WTC11 (cell line): ENCODE data around the gene MAP4K3. TPM values are rescaled to one million over a fixed set of nuclear protein-coding genes. Genes with fewer than 3 reads are reported as not detected.

Experiments used
- ATAC-seq: fragments of 200-7000 bp; cut with Tn5 transposase; 2 replicates; pipeline ENCODE4 v1.10.0; 2021; ENCODE audit warnings: mild to moderate bottlenecking, moderate library complexity
- CTCF ChIA-PET: fragments of 300-600 bp; sonication (Branson Sonifier 250); formaldehyde crosslinking; loops from one replicate; lab custom pipeline; 2021; ENCODE audit warnings: antibody characterized with exemption; lab: Charles Lee
- POLR2A ChIA-PET: fragments of 350-600 bp; sonication (Branson Sonifier 250); formaldehyde crosslinking; loops from one replicate; lab custom pipeline; 2021; ENCODE audit warnings: antibody characterized with exemption; lab: Charles Lee
- DNase-seq: peaks from one replicate; pipeline ENCODE4 v3.0.0; 2021; ENCODE audit warnings: low spot score
- H3K27ac Mint-ChIP-seq: 2 replicates; pipeline ENCODE4 v1.8.0; 2021; ENCODE audit warnings: mixed read lengths
- H3K27me3 Mint-ChIP-seq: 2 replicates; pipeline ENCODE4 v1.8.0; 2021; ENCODE audit warnings: low read depth, mild to moderate bottlenecking, moderate library complexity, mixed read lengths
- H3K36me3 Mint-ChIP-seq: 2 replicates; pipeline ENCODE4 v1.8.0; 2021; ENCODE audit warnings: mixed read lengths
- H3K4me1 Mint-ChIP-seq: 2 replicates; pipeline ENCODE4 v1.8.0; 2022; ENCODE audit warnings: mixed read lengths
- H3K4me3 Mint-ChIP-seq: 2 replicates; pipeline ENCODE4 v1.8.0; 2021; ENCODE audit warnings: mild to moderate bottlenecking, moderate library complexity, mixed read lengths
- H3K9me3 Mint-ChIP-seq: 2 replicates; pipeline ENCODE4 v1.8.0; 2021; ENCODE audit warnings: mixed read lengths
- CBFB ChIP-seq: sonication (generic); formaldehyde crosslinking; IDR thresholded peaks from 2 replicates; pipeline ENCODE4 v1.8.1; 2022; ENCODE audit warnings: mild to moderate bottlenecking, low read depth, missing genetic modification reagents
- ETV6 ChIP-seq: sonication (generic); formaldehyde crosslinking; IDR thresholded peaks from 2 replicates; pipeline ENCODE4 v1.8.1; 2022; ENCODE audit warnings: mild to moderate bottlenecking, missing genetic modification reagents
- GTF2I ChIP-seq: fragments of 250-450 bp; sonication (Bioruptor Pico); conservative IDR thresholded peaks from 2 replicates; pipeline ENCODE4 v1.4.0; 2021; ENCODE audit warnings: mild to moderate bottlenecking
- HMGA2 ChIP-seq: fragments of 250-450 bp; sonication (Bioruptor Pico); IDR thresholded peaks from 2 replicates; pipeline ENCODE4 v1.4.0; 2021; ENCODE audit warnings: mild to moderate bottlenecking, moderate library complexity
- IRF2 ChIP-seq: sonication (generic); formaldehyde crosslinking; IDR thresholded peaks from 2 replicates; pipeline ENCODE4 v1.8.0; 2022; ENCODE audit warnings: low read depth, missing genetic modification reagents, borderline replicate concordance
- JUN ChIP-seq: sonication (generic); formaldehyde crosslinking; IDR thresholded peaks from 2 replicates; pipeline ENCODE4 v1.8.0; 2023; ENCODE audit warnings: mild to moderate bottlenecking, missing genetic modification reagents
- SMAD3 ChIP-seq: sonication (generic); formaldehyde crosslinking; IDR thresholded peaks from 2 replicates; pipeline ENCODE4 v1.8.0; 2022; ENCODE audit warnings: missing genetic modification reagents, mild to moderate bottlenecking, borderline replicate concordance
- TEAD4 ChIP-seq: sonication (generic); formaldehyde crosslinking; IDR thresholded peaks from 2 replicates; pipeline ENCODE4 v1.8.0; 2022; ENCODE audit warnings: mild to moderate bottlenecking, missing genetic modification reagents
- TP53 ChIP-seq: sonication (generic); formaldehyde crosslinking; IDR thresholded peaks from 2 replicates; pipeline ENCODE4 v1.8.1; 2023; ENCODE audit warnings: mild to moderate bottlenecking, missing genetic modification reagents
- ZBTB21 ChIP-seq: sonication (generic); formaldehyde crosslinking; IDR thresholded peaks from 2 replicates; pipeline ENCODE4 v1.8.1; 2023; ENCODE audit warnings: mild to moderate bottlenecking, missing genetic modification reagents, borderline replicate concordance
- ZNF219 ChIP-seq: sonication (generic); formaldehyde crosslinking; IDR thresholded peaks from 2 replicates; pipeline ENCODE4 v1.8.0; 2023; ENCODE audit warnings: missing genetic modification reagents, mild to moderate bottlenecking, borderline replicate concordance
- ZNF423 ChIP-seq: fragments of 250-450 bp; sonication (Bioruptor Pico); IDR thresholded peaks from 2 replicates; pipeline ENCODE4 v2.1.2; 2022; ENCODE audit warnings: mild to moderate bottlenecking, moderate library complexity
- total RNA-seq: library from RNA; stranded (reverse); gene quantifications from 3 replicates; pipeline ENCODE4 v1.2.3, GENCODE V29; 2021
- TF ChIP-seq, protein P1 (sequence below): fragments of 250-450 bp; sonication (Bioruptor Pico); conservative IDR thresholded peaks from 2 replicates; pipeline ENCODE4 v1.9.0; 2021; ENCODE audit warnings: mild to moderate bottlenecking
- TF ChIP-seq, protein P2 (sequence below): sonication (generic); formaldehyde crosslinking; IDR thresholded peaks from 2 replicates; pipeline ENCODE4 v1.8.1; 2022; ENCODE audit warnings: low read depth, missing genetic modification reagents, borderline replicate concordance
- TF ChIP-seq, protein P3 (sequence below): fragments of 250-450 bp; sonication (Bioruptor Pico); IDR thresholded peaks from 2 replicates; pipeline ENCODE4 v1.9.0; 2021; ENCODE audit warnings: mild to moderate bottlenecking, borderline replicate concordance
- TF ChIP-seq, protein P4 (sequence below): sonication (generic); formaldehyde crosslinking; conservative IDR thresholded peaks from 2 replicates; pipeline ENCODE4 v1.8.1; 2023; ENCODE audit warnings: mild to moderate bottlenecking, low read depth, missing genetic modification reagents, moderate library complexity
- TF ChIP-seq, protein P5 (sequence below): sonication (generic); formaldehyde crosslinking; IDR thresholded peaks from 2 replicates; pipeline ENCODE4 v1.8.0; 2023; ENCODE audit warnings: missing genetic modification reagents, mild to moderate bottlenecking, borderline replicate concordance
- TF ChIP-seq, protein P6 (sequence below): sonication (generic); formaldehyde crosslinking; IDR thresholded peaks from 2 replicates; pipeline ENCODE4 v1.8.1; 2022; ENCODE audit warnings: missing genetic modification reagents, borderline replicate concordance

Gene MAP4K3
- total RNA-seq, 1 experiment from 2014 or later = 73.2 TPM

DNA sequence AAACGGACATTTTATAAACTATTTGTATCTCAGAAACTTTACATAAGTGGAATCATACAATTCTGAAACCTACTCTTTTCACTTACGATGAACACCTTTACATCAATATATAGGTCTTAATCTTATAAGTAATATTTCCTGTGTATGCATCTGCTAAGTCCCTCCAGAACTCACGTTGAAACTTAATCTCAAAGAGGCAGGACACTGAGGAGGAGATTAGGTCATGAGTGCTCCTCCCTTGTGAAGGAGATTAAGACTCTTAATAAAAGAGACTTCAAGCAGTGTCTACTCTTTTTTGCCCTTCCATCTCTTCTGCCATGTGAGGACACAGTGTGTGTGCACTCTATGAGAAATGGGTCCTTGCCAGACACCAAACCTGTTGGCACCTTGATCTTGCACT lies 98.6 kb downstream of the MAP4K3 start:
- CTCF ChIA-PET = no interaction called here
- POLR2A ChIA-PET = no interaction called here

DNA sequence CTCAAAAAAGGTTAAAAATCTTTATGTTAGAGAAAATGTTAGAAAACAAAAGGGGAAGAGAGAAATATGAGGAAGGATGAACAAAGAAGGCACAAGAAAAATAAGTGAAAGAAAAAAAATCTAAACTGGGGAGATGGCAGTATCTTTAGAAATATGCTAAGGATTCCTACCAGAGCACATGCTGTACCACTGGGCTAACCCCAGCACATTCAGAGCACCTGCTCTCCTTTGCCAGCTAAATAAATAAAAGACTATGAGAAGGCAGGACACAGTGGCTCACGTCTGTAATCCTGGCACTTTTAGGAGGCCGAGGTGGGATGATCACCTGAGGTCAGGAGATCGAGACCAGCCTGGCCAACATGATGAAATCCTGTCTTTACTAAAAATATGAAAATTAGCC lies 101.2 kb downstream of the MAP4K3 start:
- POLR2A ChIA-PET = interaction anchor here (0.6 kb wide), 1 partner anchor 221 kb away, joined by 3 read pairs; no protein-coding TSS in a partner anchor
- H3K27ac Mint-ChIP-seq = peak overlapping the region; percentile 29; the same call in 1 of the 2 replicates
- peaks cover 25% of the 10 kb centered on the region for H3K4me1 Mint-ChIP-seq
- CTCF ChIA-PET = interaction anchor here (1.1 to 1.4 kb wide), 3 partner anchors 13 to 44 kb away, joined by 3 read pairs; no protein-coding TSS in a partner anchor
- DNase-seq = no peak
- no peaks in the 10 kb centered on the region for H3K27me3 Mint-ChIP-seq
- peak; percentile 38; the same call in 1 of the 2 replicates for ATAC-seq
- no peaks in the 10 kb centered on the region for H3K9me3 Mint-ChIP-seq
- H3K36me3 Mint-ChIP-seq = peaks cover 5% of the 10 kb centered on the region
- no peak overlapping the region for H3K4me3 Mint-ChIP-seq
- TF ChIP-seq ZNF423 (no peak), SMAD3 (CRISPR knock-in tag) (no peak), IRF2 (no peak), TEAD4 (CRISPR knock-in tag) (no peak), JUN (no peak)
- TF ChIP-seq, protein P1, sequence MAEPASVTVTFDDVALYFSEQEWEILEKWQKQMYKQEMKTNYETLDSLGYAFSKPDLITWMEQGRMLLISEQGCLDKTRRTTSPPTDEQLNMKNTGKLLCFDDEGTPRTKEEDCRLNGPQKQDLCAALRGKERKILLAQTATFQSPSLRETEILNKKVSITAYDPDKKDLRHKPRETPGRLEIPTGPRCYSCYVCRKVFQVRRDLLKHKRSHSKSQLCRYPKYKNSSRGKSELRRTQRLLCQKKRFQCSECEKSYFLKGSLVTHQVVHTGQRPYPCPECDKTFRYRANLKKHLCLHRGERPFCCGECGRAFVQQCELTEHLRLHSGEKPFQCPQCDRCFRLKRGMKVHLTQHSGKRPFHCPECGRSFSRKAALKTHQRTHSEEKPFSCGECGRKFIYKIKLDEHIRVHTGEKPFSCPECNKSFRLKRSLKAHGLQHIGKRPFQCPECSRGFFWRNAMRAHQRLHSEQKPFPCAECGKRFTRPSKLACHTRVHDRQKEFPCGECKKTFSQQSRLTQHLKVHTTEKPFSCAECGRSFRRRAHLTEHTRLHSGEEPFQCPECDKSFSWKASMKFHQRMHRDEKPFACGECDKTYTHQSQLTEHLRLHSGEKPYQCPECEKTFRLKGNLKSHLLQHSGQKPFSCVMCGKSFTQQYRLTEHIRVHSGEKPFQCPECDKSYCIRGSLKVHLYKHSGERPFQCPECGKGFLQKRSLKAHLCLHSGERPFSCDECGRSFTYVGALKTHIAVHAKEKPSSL (CRISPR knock-in tag) = no peak
- TF ChIP-seq, protein P2, sequence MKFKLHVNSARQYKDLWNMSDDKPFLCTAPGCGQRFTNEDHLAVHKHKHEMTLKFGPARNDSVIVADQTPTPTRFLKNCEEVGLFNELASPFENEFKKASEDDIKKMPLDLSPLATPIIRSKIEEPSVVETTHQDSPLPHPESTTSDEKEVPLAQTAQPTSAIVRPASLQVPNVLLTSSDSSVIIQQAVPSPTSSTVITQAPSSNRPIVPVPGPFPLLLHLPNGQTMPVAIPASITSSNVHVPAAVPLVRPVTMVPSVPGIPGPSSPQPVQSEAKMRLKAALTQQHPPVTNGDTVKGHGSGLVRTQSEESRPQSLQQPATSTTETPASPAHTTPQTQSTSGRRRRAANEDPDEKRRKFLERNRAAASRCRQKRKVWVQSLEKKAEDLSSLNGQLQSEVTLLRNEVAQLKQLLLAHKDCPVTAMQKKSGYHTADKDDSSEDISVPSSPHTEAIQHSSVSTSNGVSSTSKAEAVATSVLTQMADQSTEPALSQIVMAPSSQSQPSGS (CRISPR knock-in tag) = no peak
- TF ChIP-seq, protein P3, sequence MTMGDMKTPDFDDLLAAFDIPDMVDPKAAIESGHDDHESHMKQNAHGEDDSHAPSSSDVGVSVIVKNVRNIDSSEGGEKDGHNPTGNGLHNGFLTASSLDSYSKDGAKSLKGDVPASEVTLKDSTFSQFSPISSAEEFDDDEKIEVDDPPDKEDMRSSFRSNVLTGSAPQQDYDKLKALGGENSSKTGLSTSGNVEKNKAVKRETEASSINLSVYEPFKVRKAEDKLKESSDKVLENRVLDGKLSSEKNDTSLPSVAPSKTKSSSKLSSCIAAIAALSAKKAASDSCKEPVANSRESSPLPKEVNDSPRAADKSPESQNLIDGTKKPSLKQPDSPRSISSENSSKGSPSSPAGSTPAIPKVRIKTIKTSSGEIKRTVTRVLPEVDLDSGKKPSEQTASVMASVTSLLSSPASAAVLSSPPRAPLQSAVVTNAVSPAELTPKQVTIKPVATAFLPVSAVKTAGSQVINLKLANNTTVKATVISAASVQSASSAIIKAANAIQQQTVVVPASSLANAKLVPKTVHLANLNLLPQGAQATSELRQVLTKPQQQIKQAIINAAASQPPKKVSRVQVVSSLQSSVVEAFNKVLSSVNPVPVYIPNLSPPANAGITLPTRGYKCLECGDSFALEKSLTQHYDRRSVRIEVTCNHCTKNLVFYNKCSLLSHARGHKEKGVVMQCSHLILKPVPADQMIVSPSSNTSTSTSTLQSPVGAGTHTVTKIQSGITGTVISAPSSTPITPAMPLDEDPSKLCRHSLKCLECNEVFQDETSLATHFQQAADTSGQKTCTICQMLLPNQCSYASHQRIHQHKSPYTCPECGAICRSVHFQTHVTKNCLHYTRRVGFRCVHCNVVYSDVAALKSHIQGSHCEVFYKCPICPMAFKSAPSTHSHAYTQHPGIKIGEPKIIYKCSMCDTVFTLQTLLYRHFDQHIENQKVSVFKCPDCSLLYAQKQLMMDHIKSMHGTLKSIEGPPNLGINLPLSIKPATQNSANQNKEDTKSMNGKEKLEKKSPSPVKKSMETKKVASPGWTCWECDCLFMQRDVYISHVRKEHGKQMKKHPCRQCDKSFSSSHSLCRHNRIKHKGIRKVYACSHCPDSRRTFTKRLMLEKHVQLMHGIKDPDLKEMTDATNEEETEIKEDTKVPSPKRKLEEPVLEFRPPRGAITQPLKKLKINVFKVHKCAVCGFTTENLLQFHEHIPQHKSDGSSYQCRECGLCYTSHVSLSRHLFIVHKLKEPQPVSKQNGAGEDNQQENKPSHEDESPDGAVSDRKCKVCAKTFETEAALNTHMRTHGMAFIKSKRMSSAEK (CRISPR knock-in tag) = no peak

More for the DNA sequence above, 98.6 kb downstream of the MAP4K3 start:
- H3K36me3 Mint-ChIP-seq = peaks cover 2% of the 10 kb centered on the region; the same call in 1 of the 2 replicates
- H3K4me3 Mint-ChIP-seq = no peak overlapping the region
- peak overlapping the region; percentile 84; the same call in 1 of the 2 replicates for H3K27ac Mint-ChIP-seq
- no peaks in the 10 kb centered on the region for H3K27me3 Mint-ChIP-seq
- DNase-seq (no peak), ATAC-seq (no peak)
- no peak for TF ChIP-seq TP53 (CRISPR knock-in tag)
- TF ChIP-seq ZNF219 = no peak
- no peak for TF ChIP-seq ETV6 (CRISPR knock-in tag)
- no peak for TF ChIP-seq CBFB (CRISPR knock-in tag)
- TF ChIP-seq HMGA2 (CRISPR knock-in tag) = no peak
- TF ChIP-seq, protein P4, sequence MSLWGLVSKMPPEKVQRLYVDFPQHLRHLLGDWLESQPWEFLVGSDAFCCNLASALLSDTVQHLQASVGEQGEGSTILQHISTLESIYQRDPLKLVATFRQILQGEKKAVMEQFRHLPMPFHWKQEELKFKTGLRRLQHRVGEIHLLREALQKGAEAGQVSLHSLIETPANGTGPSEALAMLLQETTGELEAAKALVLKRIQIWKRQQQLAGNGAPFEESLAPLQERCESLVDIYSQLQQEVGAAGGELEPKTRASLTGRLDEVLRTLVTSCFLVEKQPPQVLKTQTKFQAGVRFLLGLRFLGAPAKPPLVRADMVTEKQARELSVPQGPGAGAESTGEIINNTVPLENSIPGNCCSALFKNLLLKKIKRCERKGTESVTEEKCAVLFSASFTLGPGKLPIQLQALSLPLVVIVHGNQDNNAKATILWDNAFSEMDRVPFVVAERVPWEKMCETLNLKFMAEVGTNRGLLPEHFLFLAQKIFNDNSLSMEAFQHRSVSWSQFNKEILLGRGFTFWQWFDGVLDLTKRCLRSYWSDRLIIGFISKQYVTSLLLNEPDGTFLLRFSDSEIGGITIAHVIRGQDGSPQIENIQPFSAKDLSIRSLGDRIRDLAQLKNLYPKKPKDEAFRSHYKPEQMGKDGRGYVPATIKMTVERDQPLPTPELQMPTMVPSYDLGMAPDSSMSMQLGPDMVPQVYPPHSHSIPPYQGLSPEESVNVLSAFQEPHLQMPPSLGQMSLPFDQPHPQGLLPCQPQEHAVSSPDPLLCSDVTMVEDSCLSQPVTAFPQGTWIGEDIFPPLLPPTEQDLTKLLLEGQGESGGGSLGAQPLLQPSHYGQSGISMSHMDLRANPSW = no peak
- TF ChIP-seq, protein P5, sequence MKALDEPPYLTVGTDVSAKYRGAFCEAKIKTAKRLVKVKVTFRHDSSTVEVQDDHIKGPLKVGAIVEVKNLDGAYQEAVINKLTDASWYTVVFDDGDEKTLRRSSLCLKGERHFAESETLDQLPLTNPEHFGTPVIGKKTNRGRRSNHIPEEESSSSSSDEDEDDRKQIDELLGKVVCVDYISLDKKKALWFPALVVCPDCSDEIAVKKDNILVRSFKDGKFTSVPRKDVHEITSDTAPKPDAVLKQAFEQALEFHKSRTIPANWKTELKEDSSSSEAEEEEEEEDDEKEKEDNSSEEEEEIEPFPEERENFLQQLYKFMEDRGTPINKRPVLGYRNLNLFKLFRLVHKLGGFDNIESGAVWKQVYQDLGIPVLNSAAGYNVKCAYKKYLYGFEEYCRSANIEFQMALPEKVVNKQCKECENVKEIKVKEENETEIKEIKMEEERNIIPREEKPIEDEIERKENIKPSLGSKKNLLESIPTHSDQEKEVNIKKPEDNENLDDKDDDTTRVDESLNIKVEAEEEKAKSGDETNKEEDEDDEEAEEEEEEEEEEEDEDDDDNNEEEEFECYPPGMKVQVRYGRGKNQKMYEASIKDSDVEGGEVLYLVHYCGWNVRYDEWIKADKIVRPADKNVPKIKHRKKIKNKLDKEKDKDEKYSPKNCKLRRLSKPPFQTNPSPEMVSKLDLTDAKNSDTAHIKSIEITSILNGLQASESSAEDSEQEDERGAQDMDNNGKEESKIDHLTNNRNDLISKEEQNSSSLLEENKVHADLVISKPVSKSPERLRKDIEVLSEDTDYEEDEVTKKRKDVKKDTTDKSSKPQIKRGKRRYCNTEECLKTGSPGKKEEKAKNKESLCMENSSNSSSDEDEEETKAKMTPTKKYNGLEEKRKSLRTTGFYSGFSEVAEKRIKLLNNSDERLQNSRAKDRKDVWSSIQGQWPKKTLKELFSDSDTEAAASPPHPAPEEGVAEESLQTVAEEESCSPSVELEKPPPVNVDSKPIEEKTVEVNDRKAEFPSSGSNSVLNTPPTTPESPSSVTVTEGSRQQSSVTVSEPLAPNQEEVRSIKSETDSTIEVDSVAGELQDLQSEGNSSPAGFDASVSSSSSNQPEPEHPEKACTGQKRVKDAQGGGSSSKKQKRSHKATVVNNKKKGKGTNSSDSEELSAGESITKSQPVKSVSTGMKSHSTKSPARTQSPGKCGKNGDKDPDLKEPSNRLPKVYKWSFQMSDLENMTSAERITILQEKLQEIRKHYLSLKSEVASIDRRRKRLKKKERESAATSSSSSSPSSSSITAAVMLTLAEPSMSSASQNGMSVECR = no peak
- TF ChIP-seq GTF2I (CRISPR knock-in tag) = no peak
- TF ChIP-seq ZBTB21 (CRISPR knock-in tag) = no peak
- TF ChIP-seq, protein P6, sequence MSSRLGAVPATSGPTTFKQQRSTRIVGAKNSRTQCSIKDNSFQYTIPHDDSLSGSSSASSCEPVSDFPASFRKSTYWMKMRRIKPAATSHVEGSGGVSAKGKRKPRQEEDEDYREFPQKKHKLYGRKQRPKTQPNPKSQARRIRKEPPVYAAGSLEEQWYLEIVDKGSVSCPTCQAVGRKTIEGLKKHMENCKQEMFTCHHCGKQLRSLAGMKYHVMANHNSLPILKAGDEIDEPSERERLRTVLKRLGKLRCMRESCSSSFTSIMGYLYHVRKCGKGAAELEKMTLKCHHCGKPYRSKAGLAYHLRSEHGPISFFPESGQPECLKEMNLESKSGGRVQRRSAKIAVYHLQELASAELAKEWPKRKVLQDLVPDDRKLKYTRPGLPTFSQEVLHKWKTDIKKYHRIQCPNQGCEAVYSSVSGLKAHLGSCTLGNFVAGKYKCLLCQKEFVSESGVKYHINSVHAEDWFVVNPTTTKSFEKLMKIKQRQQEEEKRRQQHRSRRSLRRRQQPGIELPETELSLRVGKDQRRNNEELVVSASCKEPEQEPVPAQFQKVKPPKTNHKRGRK (CRISPR knock-in tag) = no peak
- H3K9me3 Mint-ChIP-seq = no peaks in the 10 kb centered on the region
- H3K4me1 Mint-ChIP-seq = peaks cover 25% of the 10 kb centered on the region
